PC-9 (cell line): Measurements from ENCODE around the gene PSD4. TPM values are rescaled to one million over a fixed set of nuclear protein-coding genes. Genes with fewer than 3 reads are reported as not detected.
A peak's percentile ranks its signal among the peaks of the same experiment; 100 is the strongest.

Source experiments
- BruUV-seq: library from RNA; stranded (reverse); fragments of 400-500 nt; replicated peaks from 2 replicates; lab custom pipeline; 2021; lab: Mats Ljungman, UMichigan
- CTCF ChIA-PET: fragments of 300-600 bp; sonication (Branson Sonifier 250); formaldehyde crosslinking; loops from one replicate; lab custom pipeline; 2022; ENCODE audit warnings: antibody characterized with exemption; lab: Charles Lee
- POLR2A ChIA-PET: fragments of 300-600 bp; sonication (Branson Sonifier 250); formaldehyde crosslinking; loops from one replicate; lab custom pipeline; 2022; ENCODE audit warnings: antibody characterized with exemption; ENCODE audit not compliant: unreplicated experiment; lab: Charles Lee
- DNase-seq, 2 experiments: peaks; one replicate each; pipeline versions ENCODE4 v3.0.0 to v3.0.0-alpha.2; 2015 to 2022; ENCODE audit warnings: mixed read lengths in 1 of 2
- H2AFZ ChIP-seq: fragments of 200-600 bp; sonication (generic); 2 replicates; pipeline ENCODE4 v1.8.1; 2017; ENCODE audit warnings: antibody characterized with exemption
- H3F3A ChIP-seq: fragments of 200-600 bp; sonication (generic); 2 replicates; pipeline ENCODE4 v1.8.1; 2017; ENCODE audit warnings: antibody characterized with exemption, mild to moderate bottlenecking, low read depth; ENCODE audit not compliant: insufficient read depth
- H3K27ac ChIP-seq: fragments of 200-600 bp; sonication (generic); 2 replicates; pipeline ENCODE4 v1.6.1; 2016; ENCODE audit warnings: mixed run types
- H3K27me3 ChIP-seq: fragments of 200-600 bp; sonication (generic); 2 replicates; pipeline ENCODE4 v1.6.1; 2016; ENCODE audit warnings: low read depth, mixed run types; ENCODE audit not compliant: insufficient read depth
- H3K36me3 ChIP-seq: fragments of 200-600 bp; sonication (generic); 2 replicates; pipeline ENCODE4 v1.6.1; 2016; ENCODE audit warnings: low read depth, mixed run types
- H3K4me1 ChIP-seq: fragments of 200-600 bp; sonication (generic); replicated peaks from 2 replicates; pipeline ENCODE4 v1.6.1; 2016; ENCODE audit warnings: mixed run types; ENCODE audit not compliant: insufficient read depth
- H3K4me2 ChIP-seq: fragments of 200-600 bp; sonication (generic); 2 replicates; pipeline ENCODE4 v1.6.1; 2017; ENCODE audit warnings: mixed run types
- H3K4me3 ChIP-seq: fragments of 200-600 bp; sonication (generic); 2 replicates; pipeline ENCODE4 v1.6.1; 2016; ENCODE audit warnings: mixed run types
- H3K79me2 ChIP-seq: fragments of 200-600 bp; sonication (generic); 2 replicates; pipeline ENCODE4 v1.6.1; 2017; ENCODE audit warnings: low read depth, mixed run types
- H3K9me2 ChIP-seq: fragments of 200-600 bp; sonication (generic); 2 replicates; pipeline ENCODE4 v1.8.1; 2017; ENCODE audit warnings: mild to moderate bottlenecking; ENCODE audit not compliant: insufficient read depth
- H3K9me3 ChIP-seq: fragments of 200-600 bp; sonication (generic); 2 replicates; pipeline ENCODE4 v1.8.1; 2016; ENCODE audit warnings: low read depth; ENCODE audit not compliant: insufficient read depth
- H4K20me1 ChIP-seq: fragments of 200-600 bp; sonication (generic); 2 replicates; pipeline ENCODE4 v1.8.1; 2017; ENCODE audit not compliant: insufficient read depth
- CTCF ChIP-seq: fragments of 200-600 bp; sonication (generic); conservative IDR thresholded peaks from 2 replicates; pipeline ENCODE4 v1.6.1; 2017; ENCODE audit warnings: mixed run types, antibody characterized with exemption, mild to moderate bottlenecking, moderate library complexity
- EZH2 ChIP-seq: fragments of 200-600 bp; sonication (generic); IDR thresholded peaks from 2 replicates; pipeline ENCODE4 v1.8.0; 2017; ENCODE audit warnings: antibody characterized with exemption, low read depth
- intact Hi-C: fragments of 100-400 bp; cut with micrococcal nuclease; formaldehyde crosslinking; loops from one replicate; pipeline ENCODE4 v1.10.0; 2022; ENCODE audit not compliant: unreplicated experiment
- total RNA-seq: library from RNA; stranded (reverse); gene quantifications from 2 replicates; pipeline ENCODE4 v1.2.3, GENCODE V29; 2021

PSD4 gene
- total RNA-seq, 1 experiment from 2014 or later = 29.6 TPM

- Histone ChIP-seq H3F3A (no peaks in the 10 kb centered on the region), H3K36me3 (no peaks in the 10 kb centered on the region), H3K4me2 (no peak overlapping the region), H3K27ac (no peak overlapping the region), H3K4me1 (peaks cover 15% of the 10 kb centered on the region), H3K27me3 (no peaks in the 10 kb centered on the region), H3K9me2 (no peaks in the 10 kb centered on the region), H3K4me3 (no peak overlapping the region), H2AFZ (no peak overlapping the region), H3K79me2 (no peaks in the 10 kb centered on the region), H3K9me3 (no peaks in the 10 kb centered on the region), H4K20me1 (no peaks in the 10 kb centered on the region)
- DNase-seq = no peak
- intact Hi-C loops = loop anchor here (5.0 kb wide), 3 partner anchors 112 to 257 kb away; no protein-coding TSS in a partner anchor
- TF ChIP-seq EZH2 = no peak
- TF ChIP-seq CTCF = no peak
- ChIA-PET CTCF (interaction anchor here (0.7 to 0.8 kb wide), 2 partner anchors 48 to 55 kb away, joined by 3 to 10 read pairs; no protein-coding TSS in a partner anchor), POLR2A (no interaction called here)
- BruUV-seq = no TSS peak
These were observed 38.5 kb upstream of the PSD4 start for GRCh38 chr2:113135317-113135716.

- H3K27ac ChIP-seq = no peak overlapping the region
These were observed 36.7 kb upstream of the PSD4 start for GRCh38 chr2:113136828-113137775.

More at GRCh38 chr2:113136828-113137775, 36.7 kb upstream of the PSD4 start:
- Histone ChIP-seq H3K9me3 (no peaks in the 10 kb centered on the region), H3K4me3 (no peak overlapping the region), H3K4me1 (peaks cover 15% of the 10 kb centered on the region), H3K27me3 (no peaks in the 10 kb centered on the region), H3K9me2 (no peaks in the 10 kb centered on the region), H3F3A (no peaks in the 10 kb centered on the region), H3K36me3 (no peaks in the 10 kb centered on the region), H3K4me2 (no peak overlapping the region), H4K20me1 (no peaks in the 10 kb centered on the region), H3K79me2 (no peaks in the 10 kb centered on the region), H2AFZ (no peak overlapping the region)
- intact Hi-C loops = loop anchor here (1.0 to 5.0 kb wide), 4 partner anchors 57 to 255 kb away; no protein-coding TSS in a partner anchor
- ChIA-PET CTCF (interaction anchor here (0.5 to 3.6 kb wide), 9 partner anchors 13 to 253 kb away, joined by 3 to 66 read pairs (median 4); no protein-coding TSS in a partner anchor), POLR2A (interaction anchor here (0.5 kb wide), 1 partner anchor 136 kb away, joined by 6 read pairs; no protein-coding TSS in a partner anchor)
- TF ChIP-seq CTCF (peak; percentile 75), EZH2 (no peak)
- BruUV-seq = no TSS peak
- DNase-seq = no peak
